K562 (cell line): Measurements from ENCODE around the gene TRIM44. TPM values are rescaled to one million over a fixed set of nuclear protein-coding genes. Genes with fewer than 3 reads are reported as not detected.

Source experiments
- ATAC-seq: fragments of 200-7000 bp; cut with Tn5 transposase; 3 replicates; pipeline ENCODE4 v1.9.1; 2020; ENCODE audit warnings: moderate library complexity
- BruUV-seq: library from RNA; stranded (reverse); fragments of 400-500 nt; replicated peaks from 2 replicates; lab custom pipeline; 2021; lab: Mats Ljungman, UMichigan
- CTCF ChIA-PET: fragments of 300-600 bp; formaldehyde crosslinking; extraction: SDS; loops from one replicate; lab custom pipeline; 2021; ENCODE audit warnings: low intra/inter-chr PET ratio; lab: Yijun Ruan, JAX
- POLR2A ChIA-PET: fragments of 300-600, 350-650 bp; sonication (Branson Sonifier 250); formaldehyde crosslinking; extraction: SDS; loops from one replicate; lab custom pipeline; 2021; ENCODE audit warnings: antibody characterized with exemption, inconsistent platforms; lab: Yijun Ruan, JAX
- DNase-seq, 4 experiments: peaks; one replicate each; pipeline versions ENCODE4 v3.0.0 to v3.0.0-alpha.2; 2011 to 2018; ENCODE audit warnings: low spot score in 3 of 4, mixed read lengths in 3 of 4; ENCODE audit errors: extremely low read depth in 1 of 4
- FAIRE-seq: peaks from 2 replicates; lab custom pipeline; 2011; peaks lifted over from hg19 to GRCh38; lab: Jason Lieb, UNC
- H2AFZ ChIP-seq: 2 replicates; pipeline ENCODE4 v1.6.0; 2011; ENCODE audit warnings: low read depth, low read length, control low read depth, inconsistent platforms
- H3K27ac ChIP-seq: fragments of 200-600 bp; 3 replicates; pipeline ENCODE4 v1.8.0; 2011; ENCODE audit warnings: low read depth, mild to moderate bottlenecking, control low read depth, inconsistent platforms, low read length, moderate library complexity, mixed read lengths; ENCODE audit errors: extremely low read depth
- H3K27me3 ChIP-seq, 2 experiments: fragments of 300-600 bp in 1 of 2; 2 replicates in 1 of 2; 3 replicates in 1 of 2; pipeline versions ENCODE4 v1.6.0 to v1.8.0; 2011; ENCODE audit warnings: inconsistent platforms in 2 of 2, low read length in 2 of 2, mild to moderate bottlenecking in 1 of 2, mixed read lengths in 1 of 2, moderate library complexity in 1 of 2; ENCODE audit not compliant: control insufficient read depth in 2 of 2, insufficient read depth in 2 of 2
- H3K36me3 ChIP-seq: fragments of 300-600 bp; 3 replicates; pipeline ENCODE4 v1.8.0; 2011; ENCODE audit warnings: mild to moderate bottlenecking, low read length, inconsistent platforms; ENCODE audit not compliant: control insufficient read depth, insufficient read depth
- H3K4me1 ChIP-seq, 2 experiments: fragments of 200-600 bp in 1 of 2; replicated peaks in 1 of 2; 2 replicates in 1 of 2; 3 replicates in 1 of 2; pipeline versions ENCODE4 v1.5.1 to v1.8.0; 2011; ENCODE audit warnings: inconsistent platforms in 2 of 2, low read length in 2 of 2, mild to moderate bottlenecking in 1 of 2, mixed read lengths in 1 of 2, moderate library complexity in 1 of 2; ENCODE audit not compliant: control insufficient read depth in 2 of 2, insufficient read depth in 2 of 2
- H3K4me2 ChIP-seq: 2 replicates; pipeline ENCODE4 v1.6.1; 2011; ENCODE audit warnings: low read length, control low read depth, inconsistent platforms, mixed read lengths; ENCODE audit not compliant: insufficient read depth
- H3K4me3 ChIP-seq: fragments of 200-600 bp; sonication (generic), shearing (Covaris generic); 2 replicates; pipeline ENCODE4 v1.5.1; 2016; ENCODE audit warnings: control low read depth, inconsistent platforms
- H3K79me2 ChIP-seq: fragments of 200-600 bp; 3 replicates; pipeline ENCODE4 v1.8.0; 2011; ENCODE audit warnings: low read length, inconsistent platforms; ENCODE audit not compliant: control insufficient read depth, insufficient read depth
- H3K9ac ChIP-seq, 2 experiments: 2 replicates each; pipeline versions ENCODE4 v1.6.0 to v1.6.1; 2011; ENCODE audit warnings: low read depth in 2 of 2, low read length in 2 of 2, control low read depth in 1 of 2, inconsistent platforms in 1 of 2, mild to moderate bottlenecking in 1 of 2, mixed read lengths in 1 of 2; ENCODE audit not compliant: insufficient read depth in 1 of 2
- H3K9me1 ChIP-seq: one replicate; pipeline ENCODE4 v1.6.0; 2011; ENCODE audit warnings: inconsistent platforms, mild to moderate bottlenecking, low read length, moderate library complexity; ENCODE audit not compliant: control insufficient read depth, insufficient read depth
- H3K9me3 ChIP-seq: replicated peaks from 2 replicates; pipeline ENCODE4 v1.5.1; 2011; ENCODE audit warnings: low read depth, low read length, inconsistent platforms; ENCODE audit not compliant: control insufficient read depth, insufficient read depth
- H4K20me1 ChIP-seq: replicated peaks from 2 replicates; pipeline ENCODE4 v1.6.1; 2011; ENCODE audit warnings: low read length, inconsistent platforms, mixed read lengths; ENCODE audit not compliant: control insufficient read depth, insufficient read depth
- ATF7 ChIP-seq: fragments of 450-650 bp; IDR thresholded peaks from 2 replicates; pipeline ENCODE4 v1.7.1; 2014; ENCODE audit warnings: mild to moderate bottlenecking, moderate library complexity
- RERE ChIP-seq: sonication (generic); formaldehyde crosslinking; IDR thresholded peaks from 2 replicates; pipeline ENCODE4 v1.8.0; 2023; ENCODE audit warnings: missing genetic modification reagents, mild to moderate bottlenecking, borderline replicate concordance
- SMAD4 ChIP-seq: fragments of 250-450 bp; sonication (Bioruptor Pico); conservative IDR thresholded peaks from 2 replicates; pipeline ENCODE4 v1.8.0; 2021; ENCODE audit warnings: inconsistent platforms, mild to moderate bottlenecking, moderate library complexity
- TSC22D4 ChIP-seq: fragments of 450-650 bp; IDR thresholded peaks from 2 replicates; pipeline ENCODE4 v1.6.1; 2016; ENCODE audit warnings: missing genetic modification characterization, missing biosample characterization, control low read depth
- WGBS: fragments of 100-300 bp; shearing (Covaris generic); methylation state at CpG from one replicate; pipeline ENCODE4 v1.1.6; 2016; ENCODE audit warnings: low coverage, mixed read lengths; ENCODE audit not compliant: insufficient coverage; ENCODE audit errors: missing lambda C conversion rate; 5-methylcytosine and 5-hydroxymethylcytosine counted together
- in situ Hi-C: fragments of 300-500 bp; cut with MboI; formaldehyde crosslinking; loops from 4 replicates; pipeline ENCODE4 v1.15.0; 2018; ENCODE audit warnings: inconsistent platforms, mixed read lengths
- intact Hi-C: fragments of 100-400 bp; cut with micrococcal nuclease; formaldehyde crosslinking; loops from 2 replicates; pipeline ENCODE4 v1.14.2; 2022
- polyA plus RNA-seq, 8 experiments: library from polyadenylated mRNA; depleted of rRNA in 4 of 8; stranded (reverse) in 5 of 8; unstranded in 3 of 8; fragments of >200 nt; fragmentation: Nextera tagmentation in 2 of 8; fragmentation: Illumina TruSeq in 1 of 8; extraction: Ambion mirVana in 2 of 8; extraction: Trizol in 1 of 8; gene quantifications; 2 replicates each; pipeline versions ENCODE4 v1.2.1 to v1.2.3, GENCODE V29; 2011 to 2014; ENCODE audit warnings: inconsistent platforms in 1 of 8, missing spikeins in 1 of 8
- total RNA-seq, 7 experiments: library from RNA; depleted of rRNA in 6 of 7; stranded (reverse); fragments of >200 nt in 6 of 7; fragmentation: Illumina TruSeq in 2 of 7; extraction: Trizol in 2 of 7; gene quantifications; 2 replicates each; pipeline versions ENCODE4 v1.2.1 to v1.2.3, GENCODE V29; 2011 to 2021; ENCODE audit warnings: low replicate concordance in 1 of 7
- TF ChIP-seq, protein P1 (sequence below): fragments of 200-800 bp; sonication (Bioruptor generic); IDR thresholded peaks from 2 replicates; pipeline ENCODE4 v1.6.1; 2017; ENCODE audit warnings: missing genetic modification characterization, missing compliant biosample characterization

Gene TRIM44
- total and polyA plus RNA-seq, 9 of the 15 experiments (the other 6 are each of a cell fraction or from before 2014, with no cell fraction given): 8.3 to 105 (median 37.2) TPM

DNA sequence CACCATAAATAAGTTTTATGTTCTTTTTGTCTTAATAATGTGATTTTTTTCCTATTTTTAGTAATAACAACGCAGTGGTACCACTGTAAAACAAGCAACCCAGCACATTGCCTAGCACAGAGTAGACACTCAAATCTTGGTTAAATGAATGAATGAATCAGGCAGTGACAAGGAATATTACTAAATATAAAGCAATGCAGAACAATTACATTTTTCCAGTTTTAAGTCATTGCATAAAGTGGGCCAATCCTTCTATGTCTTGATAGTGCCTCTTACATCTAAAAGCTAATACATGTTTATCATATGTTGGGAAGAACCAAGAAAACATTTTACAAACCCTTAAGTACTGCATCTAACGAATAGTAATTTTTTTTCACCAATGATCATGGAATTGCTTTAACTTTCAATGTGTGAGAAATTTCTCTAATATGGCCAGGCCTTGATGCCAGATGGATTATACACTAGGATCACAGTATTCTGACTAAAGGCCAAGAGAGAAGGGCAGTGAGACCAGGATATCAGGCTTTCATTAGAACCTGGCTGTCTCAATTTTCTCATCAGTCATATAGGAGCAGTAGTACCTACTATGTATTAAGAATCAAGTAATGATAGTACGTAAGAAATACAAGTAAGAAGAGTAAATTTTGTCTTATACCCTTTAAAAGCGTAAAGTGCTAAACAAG lies 88.5 kb downstream of the TRIM44 start (continued):
- TF ChIP-seq, protein P1, sequence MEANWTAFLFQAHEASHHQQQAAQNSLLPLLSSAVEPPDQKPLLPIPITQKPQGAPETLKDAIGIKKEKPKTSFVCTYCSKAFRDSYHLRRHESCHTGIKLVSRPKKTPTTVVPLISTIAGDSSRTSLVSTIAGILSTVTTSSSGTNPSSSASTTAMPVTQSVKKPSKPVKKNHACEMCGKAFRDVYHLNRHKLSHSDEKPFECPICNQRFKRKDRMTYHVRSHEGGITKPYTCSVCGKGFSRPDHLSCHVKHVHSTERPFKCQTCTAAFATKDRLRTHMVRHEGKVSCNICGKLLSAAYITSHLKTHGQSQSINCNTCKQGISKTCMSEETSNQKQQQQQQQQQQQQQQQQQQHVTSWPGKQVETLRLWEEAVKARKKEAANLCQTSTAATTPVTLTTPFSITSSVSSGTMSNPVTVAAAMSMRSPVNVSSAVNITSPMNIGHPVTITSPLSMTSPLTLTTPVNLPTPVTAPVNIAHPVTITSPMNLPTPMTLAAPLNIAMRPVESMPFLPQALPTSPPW: no peak
- TF ChIP-seq ATF7: no peak

DNA sequence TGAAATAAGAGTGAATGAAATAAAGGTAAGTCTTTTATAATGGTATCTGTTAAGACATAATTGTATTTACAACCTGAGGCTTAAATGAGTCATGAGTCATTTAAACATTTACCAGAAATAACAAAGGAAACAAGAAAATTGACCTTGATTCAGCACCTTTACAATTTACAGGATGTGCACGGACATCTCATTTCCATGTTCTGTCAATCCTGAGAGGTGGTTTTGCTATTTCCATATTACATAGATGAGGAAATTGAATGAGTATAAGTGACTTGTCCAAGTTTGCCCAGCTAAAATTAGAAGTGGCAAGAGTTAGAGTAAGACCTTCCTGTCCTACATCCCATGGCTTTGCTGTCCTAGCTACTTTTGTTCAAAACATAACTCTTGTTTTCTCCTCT lies 89.1 kb downstream of the TRIM44 start:
- Histone ChIP-seq H3K9me1 (no peaks in the 10 kb centered on the region), H3K27me3 (no peaks in the 10 kb centered on the region), H3K9ac (no peak overlapping the region), H3K9me3 (no peaks in the 10 kb centered on the region), H3K4me3 (no peak overlapping the region), H4K20me1 (no peaks in the 10 kb centered on the region), H3K36me3 (peaks cover 6% of the 10 kb centered on the region; the same call in 1 of the 3 replicates), H3K27ac (no peak overlapping the region), H3K4me2 (no peak overlapping the region), H3K4me1 (no peaks in the 10 kb centered on the region), H3K79me2 (no peaks in the 10 kb centered on the region; the same call in 1 of the 3 replicates), H2AFZ (no peak overlapping the region)
- WGBS: 82% methylated on average over 1 of the region's 1 CpG
- no peak for DNase-seq
- BruUV-seq: no TSS peak
- ATAC-seq: no peak
- no peak for FAIRE-seq
- ChIA-PET CTCF (no interaction called here), POLR2A (no interaction called here)
- intact Hi-C loops: no loop called here
- in situ Hi-C loops: no loop called here
- no peak for TF ChIP-seq SMAD4 (CRISPR knock-in tag)
- TF ChIP-seq RERE: no peak
- TF ChIP-seq TSC22D4 (tag): no peak
